HG03565 (cell line): ENCODE results near the gene ZNF593OS.
A peak's percentile ranks its signal among the peaks of the same experiment; 100 is the strongest.

ENCODE experiments used
- ATAC-seq: cut with Tn5 transposase; IDR thresholded peaks from one replicate; pipeline ENCODE4 v1.9.1; 2021; ENCODE audit warnings: mild to moderate bottlenecking, moderate library complexity; ENCODE audit not compliant: unreplicated experiment

ZNF593OS gene

DNA sequence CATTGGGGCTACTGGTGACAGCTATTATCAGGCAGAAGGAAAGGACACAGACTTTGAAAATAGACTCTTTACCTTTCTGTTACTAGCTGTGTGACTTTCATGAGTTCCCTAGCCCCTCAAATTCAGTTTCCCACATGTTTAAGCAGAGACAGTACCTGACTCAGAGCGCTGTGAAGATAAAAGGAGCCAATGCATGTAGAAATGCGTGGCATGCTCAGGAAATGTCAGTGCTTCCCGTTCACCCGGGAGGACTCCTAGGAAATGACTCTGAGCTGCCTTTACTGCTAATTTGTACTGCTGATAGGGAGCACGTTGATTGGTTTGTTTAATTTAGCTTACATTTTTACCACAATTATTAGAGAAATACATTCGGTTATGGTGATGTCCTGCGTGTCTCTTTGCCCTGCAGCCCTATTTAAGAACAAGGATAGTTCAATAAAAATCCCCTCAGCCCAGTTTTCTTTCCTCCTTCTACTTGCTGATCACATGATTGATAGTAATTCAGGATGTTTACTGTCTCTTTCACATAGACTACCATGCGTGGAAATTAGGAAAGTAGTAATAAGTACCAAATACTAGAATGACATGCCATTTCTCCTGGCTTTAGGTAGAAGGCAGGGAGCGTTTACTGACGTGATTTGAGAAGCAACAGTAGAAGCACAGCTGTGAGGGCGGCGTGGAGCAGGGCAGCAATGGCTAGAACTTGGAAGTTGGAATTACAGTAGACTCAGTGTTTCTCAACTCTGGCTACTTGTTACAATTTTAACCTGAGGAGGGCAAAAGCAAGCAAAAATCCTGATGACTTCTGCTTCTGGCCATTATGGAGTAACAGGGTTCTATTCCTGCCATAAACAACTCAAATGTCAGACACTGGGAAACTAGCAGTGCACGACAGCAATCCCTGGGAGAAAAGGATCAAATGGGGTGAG is 44.1 kb downstream of the ZNF593OS start:
- no peak for ATAC-seq

DNA sequence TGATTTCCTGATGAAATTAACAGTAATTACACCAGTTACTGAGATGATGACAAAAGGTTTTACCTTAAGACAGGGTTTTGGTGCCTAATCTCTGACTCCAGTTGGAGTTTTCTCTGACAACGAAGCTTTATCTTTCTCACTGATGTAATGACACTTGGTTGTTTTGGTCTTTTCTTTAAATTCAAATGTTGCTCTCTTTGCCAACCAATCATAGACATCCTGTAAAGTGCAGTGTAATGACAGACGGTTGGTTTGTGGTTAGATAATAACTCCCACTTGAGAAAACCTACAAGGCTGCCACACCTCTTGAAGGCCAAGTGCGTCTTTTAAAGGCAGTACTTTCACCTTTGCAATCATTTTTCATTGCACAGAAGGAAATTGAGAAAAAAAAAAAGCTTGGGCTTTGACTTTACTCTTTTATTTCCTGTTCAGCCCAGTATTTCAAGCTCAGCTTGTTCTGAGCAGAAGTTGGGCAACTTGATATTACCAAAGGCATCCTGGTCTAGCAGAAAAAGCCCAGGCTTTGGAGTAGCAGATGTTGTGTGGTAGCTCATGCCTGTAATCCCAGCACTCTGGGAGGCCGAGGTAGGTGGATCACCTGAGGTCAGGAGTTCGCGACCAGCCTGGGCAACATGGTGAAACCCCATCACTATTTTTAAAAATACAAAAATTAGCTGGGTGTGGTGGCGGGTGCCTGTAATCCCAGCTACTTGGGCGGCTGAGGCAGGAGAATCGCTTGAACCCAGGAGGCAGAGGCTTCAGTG is 45.1 kb downstream of the ZNF593OS start:
- ATAC-seq, result peak; percentile 65

DNA sequence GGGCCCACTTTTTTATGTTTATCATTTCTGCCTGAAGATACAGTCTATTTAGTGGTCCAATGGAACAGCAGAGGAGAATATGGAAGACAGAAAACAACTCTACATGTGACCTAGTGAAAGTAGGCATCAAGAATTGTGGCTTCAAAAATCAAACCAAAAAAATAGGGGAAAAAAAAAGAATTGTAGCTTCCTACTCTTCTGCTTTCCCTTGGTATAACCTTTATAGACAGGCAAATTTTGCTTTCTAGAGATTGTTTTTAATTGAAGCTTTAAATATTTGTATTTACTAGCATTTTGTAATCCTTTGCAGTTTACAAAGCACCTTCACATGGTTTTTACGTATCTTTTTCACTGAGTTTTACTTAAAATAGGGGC is 45.7 kb downstream of the ZNF593OS start:
- no peak for ATAC-seq

DNA sequence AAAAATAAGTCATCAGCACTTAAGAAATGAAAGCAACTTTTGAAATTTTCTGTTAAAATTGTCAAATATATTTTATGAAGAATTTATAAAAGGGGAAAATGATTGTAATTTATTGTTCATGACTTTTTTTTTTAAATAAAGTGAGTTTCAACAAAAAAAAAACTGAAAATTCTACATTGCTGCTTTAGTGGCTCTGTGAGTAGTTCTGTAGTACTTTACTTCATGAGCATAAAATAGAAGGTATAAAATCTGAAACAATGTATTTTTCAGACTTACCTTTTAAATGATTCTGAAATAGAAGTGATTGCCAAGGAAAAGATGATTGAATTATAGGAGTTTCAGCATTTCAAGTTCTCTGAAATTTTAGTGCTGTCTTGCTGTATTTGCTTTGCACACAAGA is 46.2 kb downstream of the ZNF593OS start:
- ATAC-seq, result no peak

DNA sequence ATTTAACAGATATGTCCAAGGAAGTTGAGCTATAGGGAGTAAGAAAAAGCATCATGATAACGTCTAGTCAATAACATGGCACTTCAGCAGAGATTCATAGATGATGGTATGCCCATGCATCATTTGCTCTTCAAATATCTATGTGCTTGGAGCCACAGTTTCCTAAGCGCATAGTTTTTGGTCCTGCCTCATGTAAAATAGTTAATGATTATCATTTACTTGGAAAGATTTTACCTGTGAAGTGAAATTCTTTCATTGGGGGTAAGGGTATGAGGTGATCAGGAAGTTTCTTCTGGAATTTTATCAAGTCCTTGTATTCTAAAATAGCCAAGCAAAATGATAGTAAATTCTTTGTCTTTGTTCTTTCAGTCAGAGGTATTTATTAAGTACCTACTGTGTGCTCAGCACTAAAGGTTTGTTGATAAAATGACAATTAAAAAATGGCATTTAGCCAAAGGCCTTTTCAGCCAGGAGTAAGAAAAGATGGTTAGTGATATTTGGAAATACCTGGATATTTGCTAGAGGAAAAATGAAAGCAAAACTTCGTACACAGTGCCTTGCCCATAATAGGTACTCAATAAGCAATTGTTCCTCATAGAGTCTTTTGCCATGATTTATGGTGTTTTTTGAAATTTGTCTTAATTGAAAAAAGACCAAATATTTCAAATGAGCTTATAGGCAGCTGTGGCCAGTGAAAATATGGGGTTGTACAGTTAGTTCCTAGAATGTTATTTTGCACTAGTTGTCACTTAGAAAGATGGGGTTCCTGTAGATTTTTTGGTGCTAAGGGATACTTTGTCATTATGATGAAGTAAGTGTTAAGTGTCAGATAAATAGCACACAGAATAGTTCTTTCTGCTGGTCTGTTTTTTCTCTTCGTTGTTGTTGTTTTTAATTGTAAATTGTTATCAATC is 47.0 kb downstream of the ZNF593OS start:
- no peak for ATAC-seq

DNA sequence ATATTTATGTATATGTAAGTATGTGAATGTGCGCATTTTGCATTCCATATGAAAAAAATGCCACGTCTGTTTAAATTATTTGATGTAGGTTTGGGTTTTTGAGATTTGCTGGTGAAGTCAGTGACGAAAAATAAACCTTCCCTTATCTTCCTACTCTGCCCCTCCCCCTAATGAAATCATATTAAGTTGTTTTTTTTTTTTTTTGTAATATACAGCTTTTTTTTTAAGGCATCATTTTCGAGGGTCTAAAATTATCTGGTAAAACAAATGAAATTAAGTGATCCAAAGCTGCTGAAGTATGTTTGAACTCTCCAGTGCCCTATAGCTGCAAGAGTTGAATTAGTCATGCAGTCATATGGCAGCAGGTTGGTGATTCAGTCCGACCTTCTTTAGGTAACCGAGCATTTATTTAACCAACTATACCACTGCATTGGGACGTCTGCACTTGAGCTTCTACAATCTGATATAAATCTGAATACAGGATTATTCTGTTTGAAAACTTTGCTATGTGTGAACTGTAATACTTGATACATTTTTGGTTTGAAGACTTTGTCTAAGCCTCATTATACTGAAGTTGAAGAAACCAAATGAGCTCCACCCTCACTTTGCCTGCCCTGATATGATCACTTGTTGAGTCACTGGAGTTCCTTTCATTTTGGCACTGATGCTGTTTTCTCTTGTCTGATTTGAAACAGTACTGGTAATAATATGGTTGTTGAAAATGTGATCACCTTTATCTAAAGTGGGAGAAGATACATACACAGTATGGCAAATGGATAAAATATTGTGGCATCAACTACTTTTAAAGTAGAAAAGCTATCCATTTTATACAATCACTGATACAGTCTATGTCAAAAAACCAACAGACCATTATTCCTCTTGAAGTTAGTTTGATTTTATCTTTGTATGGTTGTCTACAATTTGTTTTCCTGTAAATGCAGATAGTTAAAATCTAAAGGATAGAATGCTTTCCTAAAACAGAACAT is 48.4 kb downstream of the ZNF593OS start:
- ATAC-seq, result no peak

DNA sequence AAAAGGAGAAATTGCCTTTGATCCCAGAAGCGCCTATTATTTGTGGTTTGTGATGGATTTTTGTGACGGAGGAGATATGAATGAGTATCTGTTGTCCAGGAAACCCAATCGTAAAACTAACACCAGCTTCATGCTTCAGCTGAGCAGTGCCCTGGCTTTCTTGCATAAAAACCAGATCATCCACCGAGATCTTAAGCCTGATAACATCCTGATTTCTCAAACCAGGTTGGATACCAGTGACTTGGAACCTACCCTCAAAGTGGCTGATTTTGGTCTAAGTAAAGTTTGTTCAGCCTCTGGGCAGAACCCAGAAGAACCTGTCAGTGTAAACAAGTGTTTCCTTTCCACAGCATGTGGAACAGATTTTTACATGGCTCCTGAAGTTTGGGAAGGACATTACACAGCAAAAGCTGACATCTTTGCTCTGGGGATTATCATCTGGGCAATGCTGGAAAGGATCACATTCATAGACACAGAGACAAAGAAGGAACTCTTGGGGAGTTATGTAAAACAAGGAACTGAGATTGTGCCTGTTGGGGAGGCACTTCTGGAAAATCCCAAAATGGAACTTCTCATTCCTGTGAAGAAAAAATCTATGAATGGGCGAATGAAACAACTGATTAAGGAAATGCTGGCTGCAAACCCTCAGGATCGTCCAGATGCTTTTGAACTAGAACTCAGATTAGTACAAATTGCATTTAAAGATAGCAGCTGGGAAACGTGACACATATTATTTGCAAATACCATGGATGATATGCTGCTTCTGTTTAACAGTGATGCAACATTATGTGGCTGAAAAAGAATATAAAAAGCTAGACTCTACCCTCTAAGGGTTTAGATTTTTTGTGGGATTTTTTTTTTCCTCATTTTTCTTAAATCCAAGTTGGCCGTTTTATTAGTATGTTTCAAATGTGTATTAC is 49.5 kb downstream of the ZNF593OS start:
- ATAC-seq, result no peak

DNA sequence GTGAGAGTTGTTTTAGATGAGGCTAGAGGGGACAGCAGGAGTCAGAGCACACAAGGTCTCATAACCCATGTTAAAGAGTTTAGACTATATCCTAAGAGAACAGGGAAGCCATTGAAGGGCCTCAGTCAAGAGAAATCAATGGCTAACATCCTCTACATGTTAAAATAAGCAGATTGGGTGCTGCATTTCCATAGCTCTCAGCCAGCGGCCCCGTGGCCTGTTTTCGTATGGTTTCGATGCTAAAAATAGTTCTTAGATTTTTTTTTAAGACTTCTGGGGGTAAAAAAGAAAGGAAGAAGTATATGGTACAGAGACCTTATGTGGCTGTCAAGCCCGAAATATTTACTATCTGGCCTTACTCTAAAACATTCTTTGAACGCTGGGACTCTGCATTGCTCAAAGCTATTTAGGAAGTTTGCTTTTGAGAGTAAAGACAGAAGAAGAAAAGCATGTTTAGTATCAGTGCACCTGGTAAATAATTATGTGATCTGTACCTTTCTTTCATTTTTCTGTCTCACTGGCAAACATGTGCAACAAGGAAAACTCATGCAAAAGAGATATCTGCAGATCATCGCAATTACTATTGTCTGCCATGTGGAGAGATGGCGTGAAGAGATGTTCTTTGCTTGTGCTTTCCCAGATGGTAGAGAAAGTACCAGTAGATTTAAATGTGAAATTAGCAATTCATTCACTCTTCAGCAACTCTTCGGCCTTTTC is 51.6 kb downstream of the ZNF593OS start:
- no peak for ATAC-seq
